ENCODE measurements around the gene POLR3H. TPM values are rescaled to one million over a fixed set of nuclear protein-coding genes. Genes with fewer than 3 reads are reported as not detected.

POLR3H gene
- total and polyA plus RNA-seq, 2 of the 4 experiments (the other 2 are of a cell fraction), result 37.8 to 67.8 TPM

- POLR2A ChIA-PET (ENCODE audit: unreplicated experiment), result no interaction called here
Observed at GRCh38 chr22:41578114-41578513, 33.8 kb upstream of the POLR3H start.

More at GRCh38 chr22:41578114-41578513, 33.8 kb upstream of the POLR3H start:
- no peak overlapping the region for H3K4ac ChIP-seq (ENCODE audit: low read depth, low read length)
- no peak overlapping the region for H2AFZ ChIP-seq (replicated peaks; ENCODE audit: low read length, poor library complexity)
- no TSS peak for BruUV-seq (replicated peaks)
- no peak overlapping the region for H3K9ac ChIP-seq (ENCODE audit: low read depth, low read length)
- peaks cover 7% of the 10 kb centered on the region; the same call in 1 of the 2 replicates for H3K4me1 ChIP-seq (ENCODE audit: control insufficient read depth, insufficient read depth, low read length)
- intact Hi-C loops (cut with micrococcal nuclease) (no loop called here), in situ Hi-C loops (cut with MboI; ENCODE audit: low sequenced_read_pairs) (no loop called here), dilution Hi-C loops (cut with HindIII; ENCODE audit: low sequenced_read_pairs, unreplicated experiment) (no loop called here)
- peaks cover 3 to 40% of the 10 kb centered on the region in 2 experiments for H3K79me1 ChIP-seq (ENCODE audit: low read depth in 1 of 2, low read length in 2 of 2)
- no peak for ATAC-seq (ENCODE audit: low read depth)
- no peak overlapping the region for H4K91ac ChIP-seq (ENCODE audit: insufficient read depth, low read depth, low read length)
- DNase-seq, result no peak
- no peak overlapping the region for H2BK15ac ChIP-seq (ENCODE audit: low read depth, low read length)
- peak overlapping the region; percentile 70 for H2AK9ac ChIP-seq (replicated peaks; ENCODE audit: low read depth, low read length, poor library complexity)
- no peak for TF ChIP-seq RCOR1 (IDR thresholded peaks at IDR 0.05; ENCODE audit: insufficient replicate concordance, low read length)
- TF ChIP-seq MAZ (IDR thresholded peaks at IDR 0.05; ENCODE audit: borderline replicate concordance, low read depth, low read length), result no peak
- no peak for TF ChIP-seq CHD1 (IDR thresholded peaks at IDR 0.05; ENCODE audit: low read depth, low read length)
- no peak for TF ChIP-seq FOS (IDR thresholded peaks at IDR 0.05; ENCODE audit: low read depth, low read length)
- TF ChIP-seq NFE2L2 (IDR thresholded peaks at IDR 0.05; ENCODE audit: low read depth, low read length), result no peak
- no peak for TF ChIP-seq CEBPB (IDR thresholded peaks at IDR 0.05; ENCODE audit: low read depth, low read length)
- no peak for TF ChIP-seq CTCF (conservative IDR thresholded peaks at IDR 0.05; ENCODE audit: low read depth, low read length)
- no peak for TF ChIP-seq SMC3 (IDR thresholded peaks at IDR 0.05; ENCODE audit: low read depth, low read length)
- no peak for TF ChIP-seq POLR2A (IDR thresholded peaks at IDR 0.05; ENCODE audit: low read depth, low read length)
- TF ChIP-seq BHLHE40 (IDR thresholded peaks at IDR 0.05; ENCODE audit: low read depth, low read length), result no peak
- TF ChIP-seq MXI1 (IDR thresholded peaks at IDR 0.05; ENCODE audit: borderline replicate concordance, low read depth, low read length), result no peak
- H3K23ac ChIP-seq (ENCODE audit: low read depth, low read length), result no peak overlapping the region
- no peak overlapping the region for H3K4me3 ChIP-seq (ENCODE audit: insufficient read depth, low read depth, low read length)
- H3K27ac ChIP-seq (ENCODE audit: insufficient read depth, low read length), result no peak overlapping the region
- H4K5ac ChIP-seq (ENCODE audit: low read depth, low read length), result no peak overlapping the region
- no peak overlapping the region for H3K4me2 ChIP-seq (ENCODE audit: low read depth, low read length)
- peak overlapping the region in 1 of 2 experiments; percentile 14; a peak in 1 of 4 replicates for H4K8ac ChIP-seq (ENCODE audit: low read depth in 2 of 2, low read length in 2 of 2)
- 97% methylated on average over 5 of the region's 8 CpGs; no CpG with 5 or more reads in 1 of the 2 experiments for WGBS, 2 experiments (ENCODE audit: extremely low coverage in 2 of 2, insufficient read length in 1 of 2)
- H2BK20ac ChIP-seq (ENCODE audit: low read depth, low read length), result no peak overlapping the region
- H4K20me1 ChIP-seq (ENCODE audit: insufficient read depth, low read length), result peaks cover 3% of the 10 kb centered on the region
- peaks cover 68% of the 10 kb centered on the region for H3K36me3 ChIP-seq (ENCODE audit: control insufficient read depth, insufficient read depth, low read length)
- no peak overlapping the region for H3K18ac ChIP-seq (ENCODE audit: low read depth, low read length)
- H2BK120ac ChIP-seq (ENCODE audit: low read depth, low read length), result no peak overlapping the region
- H3K9me3 ChIP-seq (ENCODE audit: control insufficient read depth, insufficient read depth, low read length), result no peaks in the 10 kb centered on the region
- no peaks in the 10 kb centered on the region for H3K27me3 ChIP-seq (ENCODE audit: control insufficient read depth, insufficient read depth, low read length)
- H3K56ac ChIP-seq (ENCODE audit: extremely low read depth, insufficient read depth, low read length), result no peak overlapping the region
- H2AK5ac ChIP-seq (ENCODE audit: low read depth, low read length), result no peak overlapping the region
- H3K14ac ChIP-seq (replicated peaks; ENCODE audit: low read depth, low read length), result no peak overlapping the region
- no peaks in the 10 kb centered on the region; the same call in 1 of the 2 replicates for H3K9me1 ChIP-seq (ENCODE audit: insufficient read depth, low read length)
- CTCF ChIA-PET, result no interaction called here
- no peak overlapping the region for H2BK5ac ChIP-seq (ENCODE audit: low read depth, low read length, poor library complexity, severe bottlenecking)
